Mesenchymal stem cell (in vitro differentiated cells and primary cell): Measurements from ENCODE around the gene OAS3.

Experiments used
- DNase-seq: peaks from one replicate; pipeline ENCODE4 v3.0.0-alpha.2; 2013
- H2AFZ ChIP-seq: one replicate; pipeline ENCODE4 v1.6.1; 2013; ENCODE audit warnings: low read depth, mild to moderate bottlenecking, control low read depth, inconsistent platforms, low read length, moderate library complexity
- H2AK5ac ChIP-seq: 2 replicates; pipeline ENCODE4 v1.6.1; 2013; ENCODE audit warnings: low read length, moderate library complexity, mild to moderate bottlenecking, inconsistent platforms; ENCODE audit not compliant: severe bottlenecking
- H2BK120ac ChIP-seq: one replicate; pipeline ENCODE4 v1.6.1; 2013; ENCODE audit warnings: low read depth, mild to moderate bottlenecking, inconsistent platforms, low read length, moderate library complexity
- H2BK12ac ChIP-seq, 2 experiments: one replicate each; pipeline ENCODE4 v1.6.1; 2013; ENCODE audit warnings: inconsistent platforms in 2 of 2, low read length in 2 of 2, mild to moderate bottlenecking in 2 of 2, moderate library complexity in 2 of 2, control low read depth in 1 of 2
- H2BK15ac ChIP-seq: one replicate; pipeline ENCODE4 v1.6.1; 2013; ENCODE audit warnings: mild to moderate bottlenecking, low read depth, inconsistent platforms; ENCODE audit not compliant: poor library complexity, severe bottlenecking
- H2BK5ac ChIP-seq: 2 replicates; pipeline ENCODE4 v1.6.1; 2013; ENCODE audit warnings: low read depth, mild to moderate bottlenecking, low read length, control low read depth, inconsistent platforms; ENCODE audit not compliant: poor library complexity, severe bottlenecking
- H3K14ac ChIP-seq, 2 experiments: one replicate each; pipeline ENCODE4 v1.6.1; 2013; ENCODE audit warnings: inconsistent platforms in 2 of 2, low read length in 2 of 2, control low read depth in 1 of 2, mild to moderate bottlenecking in 1 of 2, moderate library complexity in 1 of 2
- H3K18ac ChIP-seq, 2 experiments: one replicate each; pipeline ENCODE4 v1.6.1; 2013; ENCODE audit warnings: inconsistent platforms in 2 of 2, low read length in 2 of 2, control low read depth in 1 of 2, low read depth in 1 of 2, mild to moderate bottlenecking in 1 of 2
- H3K23ac ChIP-seq, 2 experiments: one replicate each; pipeline ENCODE4 v1.6.1; 2013; ENCODE audit warnings: inconsistent platforms in 2 of 2, low read length in 2 of 2, mild to moderate bottlenecking in 2 of 2, moderate library complexity in 2 of 2, control low read depth in 1 of 2
- H3K27ac ChIP-seq: 2 replicates; pipeline ENCODE4 v1.5.1; 2013; ENCODE audit warnings: mild to moderate bottlenecking, moderate library complexity, low read length, control low read depth, inconsistent platforms; ENCODE audit not compliant: poor library complexity, severe bottlenecking
- H3K27me3 ChIP-seq, 2 experiments: 2 replicates each; pipeline versions ENCODE4 v1.6.1 to v1.7.0; 2013; ENCODE audit warnings: low read length in 2 of 2, mild to moderate bottlenecking in 2 of 2, moderate library complexity in 2 of 2, control low read depth in 1 of 2, inconsistent platforms in 1 of 2; ENCODE audit not compliant: control insufficient read depth in 1 of 2, insufficient read depth in 1 of 2
- H3K36me3 ChIP-seq, 2 experiments: 2 replicates each; pipeline versions ENCODE4 v1.6.1 to v1.7.0; 2013; ENCODE audit warnings: low read length in 2 of 2, control low read depth in 1 of 2, inconsistent platforms in 1 of 2, low read depth in 1 of 2, mild to moderate bottlenecking in 1 of 2; ENCODE audit not compliant: insufficient read depth in 2 of 2, control insufficient read depth in 1 of 2
- H3K4ac ChIP-seq, 2 experiments: one replicate each; pipeline ENCODE4 v1.6.1; 2013; ENCODE audit warnings: inconsistent platforms in 2 of 2, low read length in 2 of 2, mild to moderate bottlenecking in 2 of 2, moderate library complexity in 2 of 2, control low read depth in 1 of 2, low read depth in 1 of 2
- H3K4me1 ChIP-seq: 2 replicates; pipeline ENCODE4 v1.6.1; 2013; ENCODE audit warnings: low read depth, low read length, control low read depth; ENCODE audit not compliant: control insufficient read depth, insufficient read depth
- H3K4me2 ChIP-seq: 2 replicates; pipeline ENCODE4 v1.6.1; 2013; ENCODE audit warnings: low read length, mild to moderate bottlenecking, inconsistent platforms; ENCODE audit not compliant: poor library complexity, severe bottlenecking
- H3K4me3 ChIP-seq, 2 experiments: 2 replicates each; pipeline versions ENCODE4 v1.5.1 to v1.7.0; 2013; ENCODE audit warnings: low read length in 2 of 2, mild to moderate bottlenecking in 2 of 2, control low read depth in 1 of 2, low read depth in 1 of 2; ENCODE audit not compliant: insufficient read depth in 1 of 2
- H3K79me1 ChIP-seq: replicated peaks from 2 replicates; pipeline ENCODE4 v1.6.1; 2013; ENCODE audit warnings: mild to moderate bottlenecking, control low read depth, low read length, inconsistent platforms; ENCODE audit not compliant: poor library complexity, severe bottlenecking
- H3K9ac ChIP-seq: 2 replicates; pipeline ENCODE4 v1.7.0; 2013; ENCODE audit warnings: mild to moderate bottlenecking, low read length, moderate library complexity
- H3K9me3 ChIP-seq: 2 replicates; pipeline ENCODE4 v1.7.0; 2013; ENCODE audit warnings: mild to moderate bottlenecking, low read length; ENCODE audit not compliant: control insufficient read depth
- H4K8ac ChIP-seq: one replicate; pipeline ENCODE4 v1.6.1; 2013; ENCODE audit warnings: inconsistent platforms, mild to moderate bottlenecking, low read length, moderate library complexity
- H4K91ac ChIP-seq: one replicate; pipeline ENCODE4 v1.6.1; 2013; ENCODE audit warnings: mild to moderate bottlenecking, low read length, inconsistent platforms
- WGBS: methylation state at CpG from one replicate; pipeline ENCODE4 v1.1.7; 2013; ENCODE audit warnings: mixed read lengths; 5-methylcytosine and 5-hydroxymethylcytosine counted together

Gene OAS3

DNA sequence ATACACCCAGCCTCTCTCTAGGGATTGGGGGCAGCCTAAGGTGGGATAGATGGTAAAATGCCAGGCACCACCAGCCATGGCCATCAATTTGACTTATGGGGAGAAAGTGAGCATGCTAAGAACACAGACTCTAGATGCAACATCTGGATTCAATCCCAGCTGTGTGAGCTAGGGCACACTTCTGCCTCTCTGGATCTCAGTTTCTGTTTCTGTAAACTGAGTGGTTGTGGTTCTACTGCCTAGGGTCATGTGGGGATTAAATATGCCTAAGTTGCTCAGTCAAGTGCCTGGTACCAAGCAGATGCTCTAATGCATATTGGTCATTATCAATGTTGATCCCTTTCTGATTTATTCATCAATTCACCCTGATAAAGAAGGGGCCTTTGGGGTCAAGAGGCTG lies 44.1 kb upstream of the OAS3 start:
- H2BK15ac ChIP-seq: no peak overlapping the region
- no peak overlapping the region for H3K9ac ChIP-seq
- H3K23ac ChIP-seq: no peak overlapping the region
- no peaks in the 10 kb centered on the region for H3K9me3 ChIP-seq
- H2AFZ ChIP-seq: no peak overlapping the region
- no peak overlapping the region for H4K91ac ChIP-seq
- H3K4me2 ChIP-seq: no peak overlapping the region
- no peak overlapping the region for H3K4me3 ChIP-seq
- no peak overlapping the region for H4K8ac ChIP-seq
- H3K18ac ChIP-seq: no peak overlapping the region
- no peaks in the 10 kb centered on the region for H3K4me1 ChIP-seq
- no peak for DNase-seq
- H3K27ac ChIP-seq: no peak overlapping the region
- H2BK120ac ChIP-seq: no peak overlapping the region
- no peak overlapping the region for H3K14ac ChIP-seq
- peaks cover 34 to 65% of the 10 kb centered on the region in 2 experiments for H3K27me3 ChIP-seq
- H3K4ac ChIP-seq: no peak overlapping the region
- H2BK12ac ChIP-seq: no peak overlapping the region
- no peaks in the 10 kb centered on the region for H3K36me3 ChIP-seq
- H2BK5ac ChIP-seq: no peak overlapping the region
- H2AK5ac ChIP-seq: no peak overlapping the region
- no peaks in the 10 kb centered on the region for H3K79me1 ChIP-seq

GRCh38 chr12:112898380-112898779 lies 39.9 kb upstream of the OAS3 start:
- Histone ChIP-seq H3K4me1 (peaks cover 3% of the 10 kb centered on the region), H3K4ac (no peak overlapping the region), H3K36me3 (no peaks in the 10 kb centered on the region), H2BK15ac (no peak overlapping the region), H4K8ac (no peak overlapping the region), H2AFZ (no peak overlapping the region), H2BK120ac (no peak overlapping the region), H3K9ac (no peak overlapping the region), H2BK12ac (no peak overlapping the region), H3K18ac (no peak overlapping the region), H3K27me3 (peaks cover 22 to 37% of the 10 kb centered on the region in 2 experiments), H2BK5ac (no peak overlapping the region), H3K9me3 (no peaks in the 10 kb centered on the region), H3K14ac (no peak overlapping the region), H3K79me1 (no peaks in the 10 kb centered on the region), H4K91ac (no peak overlapping the region), H2AK5ac (no peak overlapping the region), H3K4me2 (no peak overlapping the region), H3K27ac (no peak overlapping the region), H3K23ac (no peak overlapping the region), H3K4me3 (no peak overlapping the region)
- WGBS: 85% methylated on average over 5 of the region's 6 CpGs
- DNase-seq: no peak

DNA sequence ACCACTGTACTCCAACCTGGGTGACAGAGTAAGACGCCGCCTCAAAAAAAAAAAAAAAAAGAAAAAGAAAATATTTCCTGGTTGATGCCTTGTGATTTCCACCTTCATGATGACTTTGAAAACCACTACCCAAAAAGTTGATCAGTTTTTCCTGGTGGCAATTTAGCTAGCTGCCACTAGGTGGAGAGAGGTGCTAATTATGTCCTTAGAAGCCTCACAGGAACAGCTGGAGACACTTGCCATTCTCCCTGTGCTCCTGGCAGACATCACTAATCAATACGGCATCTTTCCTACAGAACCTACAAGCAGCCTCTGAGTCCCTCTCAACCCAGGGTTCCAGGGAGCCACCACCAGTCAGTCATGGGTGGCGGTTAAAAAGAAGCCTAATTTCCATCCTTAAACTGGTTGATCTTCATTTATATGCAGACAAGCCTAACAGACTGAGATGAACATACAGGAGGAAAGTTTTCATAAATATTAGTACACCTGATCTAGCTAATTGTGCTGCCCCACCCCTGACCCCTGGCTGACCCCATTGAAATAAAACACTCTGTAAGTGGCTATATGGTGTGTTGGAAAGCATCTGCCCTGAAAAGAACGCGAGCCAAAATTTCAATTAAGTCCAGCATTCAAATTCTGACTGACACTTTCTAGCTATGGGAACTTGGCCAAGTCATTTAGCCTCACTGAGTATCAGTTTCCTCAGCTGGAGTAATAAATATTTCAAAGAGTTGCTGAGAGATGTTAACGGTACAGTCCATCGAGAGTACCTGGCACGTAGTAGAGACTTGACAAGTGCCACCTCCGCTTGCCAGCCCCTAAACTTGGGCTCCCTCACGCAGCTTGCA lies 37.8 kb upstream of the OAS3 start:
- H3K27ac ChIP-seq: no peak overlapping the region
- H3K14ac ChIP-seq: no peak overlapping the region
- no peak overlapping the region for H4K91ac ChIP-seq
- no peak overlapping the region for H3K9ac ChIP-seq
- no peak overlapping the region for H2BK5ac ChIP-seq
- H3K36me3 ChIP-seq: no peaks in the 10 kb centered on the region
- no peak overlapping the region for H3K23ac ChIP-seq
- H3K4me1 ChIP-seq: peaks cover 7% of the 10 kb centered on the region
- H2BK15ac ChIP-seq: no peak overlapping the region
- no peak overlapping the region for H2BK120ac ChIP-seq
- H3K18ac ChIP-seq: no peak overlapping the region
- no peaks in the 10 kb centered on the region for H3K9me3 ChIP-seq
- WGBS: 93% methylated on average over 8 of the region's 11 CpGs
- no peak overlapping the region for H3K4me2 ChIP-seq
- no peak overlapping the region for H2AK5ac ChIP-seq
- peaks cover 22 to 35% of the 10 kb centered on the region in 2 experiments for H3K27me3 ChIP-seq
- no peak overlapping the region for H2BK12ac ChIP-seq
- H4K8ac ChIP-seq: no peak overlapping the region
- DNase-seq: peak; percentile 42
- H3K4me3 ChIP-seq: no peak overlapping the region
- no peak overlapping the region for H3K4ac ChIP-seq
- no peaks in the 10 kb centered on the region for H3K79me1 ChIP-seq
- no peak overlapping the region for H2AFZ ChIP-seq

DNA sequence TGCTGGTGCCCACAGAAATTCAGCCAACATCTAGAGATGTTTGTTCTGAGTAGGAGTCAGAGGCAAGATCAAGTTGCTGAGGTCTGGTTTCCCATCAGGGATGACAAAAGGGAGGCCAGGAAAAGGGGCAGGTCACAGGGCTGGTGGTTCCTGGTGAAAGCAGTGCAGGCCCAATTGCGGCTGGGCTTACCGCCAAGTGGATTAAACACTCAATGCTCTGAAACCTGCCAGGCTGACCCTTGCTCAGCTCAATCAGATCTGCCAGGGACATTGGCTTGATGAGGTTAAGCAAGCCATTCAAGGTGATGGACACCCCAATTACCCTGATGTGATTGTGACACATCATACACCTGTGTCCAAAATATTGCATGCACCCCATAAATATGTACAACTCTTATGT lies 37.0 kb upstream of the OAS3 start:
- no peak overlapping the region for H3K4me3 ChIP-seq
- no peak overlapping the region for H2BK120ac ChIP-seq
- no peaks in the 10 kb centered on the region for H3K36me3 ChIP-seq
- H4K91ac ChIP-seq: no peak overlapping the region
- H2AK5ac ChIP-seq: no peak overlapping the region
- no peaks in the 10 kb centered on the region for H3K79me1 ChIP-seq
- H2BK15ac ChIP-seq: no peak overlapping the region
- no peak overlapping the region for H2AFZ ChIP-seq
- H3K4me1 ChIP-seq: peaks cover 8% of the 10 kb centered on the region
- H3K4ac ChIP-seq: no peak overlapping the region
- H4K8ac ChIP-seq: no peak overlapping the region
- no peak overlapping the region for H3K14ac ChIP-seq
- H3K4me2 ChIP-seq: no peak overlapping the region
- no peak overlapping the region for H2BK5ac ChIP-seq
- peaks cover 22 to 30% of the 10 kb centered on the region in 2 experiments for H3K27me3 ChIP-seq
- no peak for DNase-seq
- H3K9me3 ChIP-seq: no peaks in the 10 kb centered on the region
- no peak overlapping the region for H3K18ac ChIP-seq
- no peak overlapping the region for H2BK12ac ChIP-seq
- no peak overlapping the region for H3K9ac ChIP-seq
- no peak overlapping the region for H3K23ac ChIP-seq
- no peak overlapping the region for H3K27ac ChIP-seq
- 98% methylated on average over 2 of the region's 2 CpGs for WGBS
